BE2C (cell line): ENCODE data around the gene POMC.
"Not testable (repeated sequence)": the region's sequence is repeated elsewhere in the genome, so short reads cannot be mapped to it uniquely, and the experiment has no call there.

Experiments
- DNase-seq: peaks from one replicate; pipeline ENCODE4 v3.0.0-alpha.2; 2020
- H3K27me3 ChIP-seq: fragments of 250-450 bp; sonication (Bioruptor Pico); 2 replicates; pipeline ENCODE4 v1.5.1; 2020; ENCODE audit warnings: mild to moderate bottlenecking
- H3K36me3 ChIP-seq: fragments of 250-450 bp; sonication (Bioruptor Pico); 2 replicates; pipeline ENCODE4 v1.5.1; 2020; ENCODE audit warnings: mild to moderate bottlenecking
- H3K4me1 ChIP-seq: fragments of 250-450 bp; sonication (Bioruptor Pico); 2 replicates; pipeline ENCODE4 v1.5.1; 2020
- H3K4me3 ChIP-seq: 2 replicates; pipeline ENCODE4 v1.5.1; 2011; ENCODE audit warnings: low read depth, low read length
- H3K9me3 ChIP-seq: fragments of 250-450 bp; sonication (Bioruptor Pico); 2 replicates; pipeline ENCODE4 v1.5.1; 2020
- TF ChIP-seq, protein P1 (sequence below): IDR thresholded peaks from 2 replicates; pipeline ENCODE4 v1.5.1; 2012; ENCODE audit warnings: mild to moderate bottlenecking, low read depth, low read length

The POMC gene

DNA sequence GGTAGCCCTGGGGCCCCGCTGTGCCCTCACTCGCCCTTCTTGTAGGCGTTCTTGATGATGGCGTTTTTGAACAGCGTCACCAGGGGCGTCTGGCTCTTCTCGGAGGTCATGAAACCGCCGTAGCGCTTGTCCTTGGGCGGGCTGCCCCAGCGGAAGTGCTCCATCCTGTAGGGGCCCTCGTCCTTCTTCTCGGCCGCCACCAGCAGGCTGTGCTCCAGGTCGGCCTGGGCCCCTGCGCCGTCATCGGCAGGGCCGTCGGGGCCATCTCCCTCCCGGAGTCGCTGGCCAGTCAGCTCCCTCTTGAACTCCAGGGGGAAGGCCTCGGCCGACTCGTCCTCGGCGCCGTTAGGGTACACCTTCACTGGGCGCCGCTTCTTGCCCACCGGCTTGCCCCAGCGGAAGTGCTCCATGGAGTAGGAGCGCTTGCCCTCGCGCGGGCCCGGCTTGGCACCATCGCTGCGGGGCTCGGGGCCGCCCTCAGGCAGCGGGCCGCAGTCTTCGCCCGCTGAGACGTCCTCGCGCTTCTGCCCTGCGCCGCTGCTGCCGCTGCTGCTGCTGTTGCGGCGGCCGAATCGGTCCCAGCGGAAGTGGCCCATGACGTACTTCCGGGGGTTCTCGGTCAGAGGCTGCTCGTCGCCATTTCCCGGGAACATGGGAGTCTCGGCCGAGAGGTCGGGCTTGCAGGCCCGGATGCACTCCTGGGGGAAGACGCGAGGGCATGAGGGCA is 7.2 kb downstream of the POMC start:
- no peak for DNase-seq
- Histone ChIP-seq H3K4me3 (no peak overlapping the region), H3K36me3 (no peaks in the 10 kb centered on the region), H3K9me3 (no peaks in the 10 kb centered on the region), H3K27me3 (no peaks in the 10 kb centered on the region), H3K4me1 (no peaks in the 10 kb centered on the region; the same call in 1 of the 2 replicates)
- TF ChIP-seq, protein P1, sequence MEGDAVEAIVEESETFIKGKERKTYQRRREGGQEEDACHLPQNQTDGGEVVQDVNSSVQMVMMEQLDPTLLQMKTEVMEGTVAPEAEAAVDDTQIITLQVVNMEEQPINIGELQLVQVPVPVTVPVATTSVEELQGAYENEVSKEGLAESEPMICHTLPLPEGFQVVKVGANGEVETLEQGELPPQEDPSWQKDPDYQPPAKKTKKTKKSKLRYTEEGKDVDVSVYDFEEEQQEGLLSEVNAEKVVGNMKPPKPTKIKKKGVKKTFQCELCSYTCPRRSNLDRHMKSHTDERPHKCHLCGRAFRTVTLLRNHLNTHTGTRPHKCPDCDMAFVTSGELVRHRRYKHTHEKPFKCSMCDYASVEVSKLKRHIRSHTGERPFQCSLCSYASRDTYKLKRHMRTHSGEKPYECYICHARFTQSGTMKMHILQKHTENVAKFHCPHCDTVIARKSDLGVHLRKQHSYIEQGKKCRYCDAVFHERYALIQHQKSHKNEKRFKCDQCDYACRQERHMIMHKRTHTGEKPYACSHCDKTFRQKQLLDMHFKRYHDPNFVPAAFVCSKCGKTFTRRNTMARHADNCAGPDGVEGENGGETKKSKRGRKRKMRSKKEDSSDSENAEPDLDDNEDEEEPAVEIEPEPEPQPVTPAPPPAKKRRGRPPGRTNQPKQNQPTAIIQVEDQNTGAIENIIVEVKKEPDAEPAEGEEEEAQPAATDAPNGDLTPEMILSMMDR: no peak

DNA sequence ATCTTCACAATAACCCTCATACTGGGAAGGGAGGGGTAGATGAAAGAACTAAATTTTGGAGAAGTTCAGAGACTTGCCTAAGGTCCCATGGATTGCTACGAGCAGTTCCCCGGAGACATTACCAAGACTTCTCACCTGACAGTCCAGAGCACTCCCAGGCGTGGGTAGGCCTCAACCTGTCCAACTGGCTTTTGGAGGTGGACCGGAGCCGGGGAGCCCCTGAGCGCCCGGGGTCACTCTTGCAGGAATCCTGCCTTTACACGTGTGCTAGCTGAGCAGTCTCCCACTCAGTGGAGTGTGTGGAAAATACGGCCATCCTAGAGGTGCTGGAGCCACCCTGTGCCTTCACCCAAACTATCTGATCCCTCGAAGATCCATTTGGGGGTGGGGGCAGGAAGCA is 8.0 kb downstream of the POMC start:
- TF ChIP-seq, protein P1: no peak
- no peak overlapping the region for H3K4me3 ChIP-seq
- no peak for DNase-seq
- no peaks in the 10 kb centered on the region for H3K36me3 ChIP-seq
- no peaks in the 10 kb centered on the region for H3K27me3 ChIP-seq
- H3K4me1 ChIP-seq: no peaks in the 10 kb centered on the region; the same call in 1 of the 2 replicates
- no peaks in the 10 kb centered on the region for H3K9me3 ChIP-seq

DNA sequence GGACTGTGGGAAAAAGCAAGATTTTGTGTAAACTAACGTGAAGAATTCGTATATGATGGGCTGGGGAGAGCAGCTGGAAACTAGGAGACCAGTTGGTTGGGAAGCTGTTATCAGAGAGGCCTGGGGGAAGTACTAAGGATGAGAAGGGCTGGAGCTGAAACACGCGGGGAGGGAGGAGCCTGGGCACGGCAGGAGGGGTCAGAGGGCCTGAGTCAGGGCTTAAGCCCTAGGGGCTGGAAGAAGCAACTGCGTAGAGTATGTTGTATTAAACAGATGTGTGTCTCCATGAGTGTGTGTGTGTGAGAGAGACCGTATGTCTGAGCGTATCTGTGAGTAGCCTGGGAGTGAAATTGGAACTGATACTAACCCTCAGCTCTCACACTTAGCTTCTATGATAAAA is 8.4 kb downstream of the POMC start:
- TF ChIP-seq, protein P1: peak; percentile 14
- Histone ChIP-seq H3K4me1 (no peaks in the 10 kb centered on the region; the same call in 1 of the 2 replicates), H3K9me3 (no peaks in the 10 kb centered on the region), H3K27me3 (no peaks in the 10 kb centered on the region), H3K36me3 (no peaks in the 10 kb centered on the region), H3K4me3 (no peak overlapping the region)
- DNase-seq: peak; percentile 78

DNA sequence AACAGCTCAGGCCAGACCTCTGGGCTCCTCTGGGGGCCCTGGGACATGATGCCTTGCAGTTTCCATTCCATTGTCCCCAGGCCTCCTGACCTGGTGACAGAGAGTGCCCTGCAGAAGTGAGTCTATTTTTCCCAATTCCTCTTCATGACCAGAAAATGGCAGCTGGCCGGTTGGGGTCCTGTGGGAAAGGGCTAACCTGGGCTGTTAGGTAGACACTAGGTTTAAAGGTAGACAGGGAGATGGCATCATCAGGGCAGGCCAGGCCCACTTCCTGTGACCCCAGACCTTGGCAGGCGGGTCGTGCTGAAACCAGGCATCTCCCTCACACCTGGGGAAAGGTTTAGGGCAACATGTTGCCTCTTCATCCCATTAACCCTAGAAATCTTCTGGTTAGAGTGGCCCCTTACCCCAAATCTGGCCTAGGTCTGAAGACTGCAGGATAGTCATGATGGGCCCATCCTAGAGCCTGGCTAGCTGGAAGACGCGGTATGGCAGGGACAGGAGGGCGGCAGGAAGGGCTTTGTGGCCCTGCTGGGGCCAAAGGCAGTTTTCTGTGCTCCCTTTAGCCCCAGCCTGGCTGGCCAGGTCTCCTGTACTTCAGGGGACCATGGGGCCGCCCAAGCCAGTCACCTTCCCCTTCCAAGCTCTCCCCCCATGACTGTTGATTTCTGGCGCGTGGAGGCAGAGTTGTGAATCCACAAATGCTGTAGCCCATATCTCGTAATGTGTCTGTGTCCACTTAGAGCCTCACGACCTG is 10.1 kb downstream of the POMC start:
- TF ChIP-seq, protein P1: no peak
- no peaks in the 10 kb centered on the region for H3K27me3 ChIP-seq
- no peak for DNase-seq

DNA sequence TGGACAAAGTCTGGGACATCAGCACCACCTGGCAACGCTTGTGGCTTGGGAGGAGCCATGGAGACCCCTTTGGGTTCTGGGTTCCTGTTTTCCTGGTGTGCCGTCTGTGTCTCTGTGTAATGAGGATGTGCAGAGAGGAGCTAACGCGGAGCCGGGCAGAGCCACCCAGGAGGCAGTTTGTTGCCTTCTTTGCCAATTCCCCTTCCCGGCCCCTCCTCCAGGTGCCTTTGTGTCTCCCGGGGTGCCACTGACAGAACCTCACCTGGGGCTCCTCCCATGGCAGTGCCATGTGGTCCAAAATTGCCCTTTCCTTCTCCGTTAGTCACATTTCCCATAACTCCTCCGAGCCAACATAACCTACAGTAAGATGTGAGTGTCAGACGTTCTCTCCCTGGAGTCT is 13.0 kb downstream of the POMC start:
- TF ChIP-seq, protein P1: no peak
- Histone ChIP-seq H3K4me3 (no peak overlapping the region), H3K27me3 (no peaks in the 10 kb centered on the region), H3K36me3 (no peaks in the 10 kb centered on the region), H3K9me3 (no peaks in the 10 kb centered on the region), H3K4me1 (no peaks in the 10 kb centered on the region; the same call in 1 of the 2 replicates)
- DNase-seq: no peak

More for the DNA sequence above, 10.1 kb downstream of the POMC start:
- Histone ChIP-seq H3K4me3 (no peak overlapping the region), H3K4me1 (no peaks in the 10 kb centered on the region; the same call in 1 of the 2 replicates), H3K36me3 (no peaks in the 10 kb centered on the region), H3K9me3 (no peaks in the 10 kb centered on the region)

DNA sequence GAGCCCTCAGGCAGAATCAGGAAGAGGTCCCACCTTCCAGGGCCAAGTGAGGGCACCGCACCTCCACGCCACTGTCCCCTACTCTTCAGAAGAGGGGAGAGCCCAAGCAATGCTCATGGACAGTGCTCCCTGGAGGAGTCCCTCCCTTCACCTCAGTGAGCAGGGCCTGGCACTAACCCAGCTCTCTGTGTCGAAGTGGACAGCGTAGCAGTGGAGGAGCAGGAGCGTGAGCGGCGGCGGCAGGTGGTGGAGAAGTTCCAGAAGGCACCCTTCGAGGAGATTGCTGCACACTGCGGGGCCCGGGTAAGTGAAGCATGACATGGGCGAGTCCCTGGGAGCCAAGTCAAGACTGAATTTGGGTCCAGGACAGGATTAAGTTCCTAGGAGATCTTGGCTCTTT is 16.7 kb downstream of the POMC start:
- H3K27me3 ChIP-seq: no peaks in the 10 kb centered on the region
- TF ChIP-seq, protein P1: no peak
- no peaks in the 10 kb centered on the region for H3K9me3 ChIP-seq
- no peak for DNase-seq
- H3K4me3 ChIP-seq: no peak overlapping the region
- H3K36me3 ChIP-seq: no peaks in the 10 kb centered on the region
- no peaks in the 10 kb centered on the region for H3K4me1 ChIP-seq

DNA sequence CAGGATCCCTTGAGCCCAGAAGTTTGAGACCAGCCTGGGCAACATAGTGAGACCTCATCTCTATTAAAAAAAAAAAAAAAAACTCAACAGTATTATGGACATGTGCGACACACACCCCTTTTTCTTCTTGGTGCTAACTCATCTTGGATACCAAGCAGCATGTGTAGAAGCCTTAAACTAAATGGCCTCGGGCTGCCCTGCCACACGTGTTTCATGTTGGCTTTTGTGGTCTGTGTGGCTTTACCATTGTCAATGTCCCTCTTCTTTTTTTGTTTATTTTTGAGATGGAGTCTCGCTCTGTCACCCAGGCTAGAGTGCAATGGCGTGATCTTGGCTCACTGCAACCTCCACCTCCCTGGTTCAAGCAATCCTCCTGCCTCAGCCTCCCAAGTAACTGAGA is 17.4 kb downstream of the POMC start:
- not testable (repeated sequence) for H3K4me3 ChIP-seq, DNase-seq, H3K4me1 ChIP-seq, H3K9me3 ChIP-seq, H3K36me3 ChIP-seq, H3K27me3 ChIP-seq
